IMR-90 (cell line): ENCODE measurements around the gene OR4D6. TPM values are rescaled to one million over a fixed set of nuclear protein-coding genes. Genes with fewer than 3 reads are reported as not detected.

Experiments
- ATAC-seq: fragments of 200-7000 bp; cut with Tn5 transposase; 2 replicates; pipeline ENCODE4 v1.9.1; 2020; ENCODE audit warnings: low read depth, mild to moderate bottlenecking, moderate library complexity
- BruUV-seq: library from RNA; stranded (reverse); fragments of 400-500 nt; replicated peaks from 2 replicates; lab custom pipeline; 2021; lab: Mats Ljungman, UMichigan
- CTCF ChIA-PET: fragments of 300-600 bp; formaldehyde crosslinking; extraction: SDS; loops from one replicate; lab custom pipeline; 2021; ENCODE audit warnings: antibody characterized with exemption; lab: Yijun Ruan, JAX
- POLR2A ChIA-PET: fragments of 300-600 bp; sonication (Branson Sonifier 250); formaldehyde crosslinking; loops from one replicate; lab custom pipeline; 2022; ENCODE audit warnings: antibody characterized with exemption; ENCODE audit not compliant: unreplicated experiment; lab: Charles Lee
- DNase-seq: peaks from one replicate; pipeline ENCODE4 v3.0.0; 2013
- H2AFZ ChIP-seq: replicated peaks from 2 replicates; pipeline ENCODE3; 2013; ENCODE audit warnings: low read length, mild to moderate bottlenecking; ENCODE audit not compliant: poor library complexity
- H2AK5ac ChIP-seq: 2 replicates; pipeline ENCODE4 v1.6.1; 2013; ENCODE audit warnings: low read depth, low read length, inconsistent platforms
- H2AK9ac ChIP-seq: replicated peaks from 2 replicates; pipeline ENCODE3; 2013; ENCODE audit warnings: mild to moderate bottlenecking, low read depth, low read length, moderate library complexity; ENCODE audit not compliant: poor library complexity
- H2BK120ac ChIP-seq: 2 replicates; pipeline ENCODE4 v1.6.1; 2013; ENCODE audit warnings: low read depth, low read length, inconsistent platforms
- H2BK15ac ChIP-seq: 3 replicates; pipeline ENCODE4 v1.6.1; 2013; ENCODE audit warnings: low read depth, low read length, inconsistent platforms
- H2BK20ac ChIP-seq: 2 replicates; pipeline ENCODE4 v1.6.1; 2013; ENCODE audit warnings: low read depth, mild to moderate bottlenecking, inconsistent platforms, low read length, moderate library complexity
- H2BK5ac ChIP-seq: 2 replicates; pipeline ENCODE4 v1.6.1; 2013; ENCODE audit warnings: mild to moderate bottlenecking, low read depth, low read length, inconsistent platforms; ENCODE audit not compliant: poor library complexity, severe bottlenecking
- H3K14ac ChIP-seq: replicated peaks from 2 replicates; pipeline ENCODE4 v1.6.1; 2013; ENCODE audit warnings: low read depth, low read length, inconsistent platforms
- H3K18ac ChIP-seq: 2 replicates; pipeline ENCODE4 v1.6.1; 2013; ENCODE audit warnings: low read depth, low read length, control low read depth
- H3K23ac ChIP-seq: 2 replicates; pipeline ENCODE4 v1.6.1; 2013; ENCODE audit warnings: low read depth, low read length, inconsistent platforms
- H3K27ac ChIP-seq: 2 replicates; pipeline ENCODE4 v1.5.1; 2013; ENCODE audit warnings: mild to moderate bottlenecking, control low read depth, low read length; ENCODE audit not compliant: insufficient read depth
- H3K27me3 ChIP-seq: 2 replicates; pipeline ENCODE4 v1.6.1; 2013; ENCODE audit warnings: low read length; ENCODE audit not compliant: control insufficient read depth, insufficient read depth
- H3K36me3 ChIP-seq: 2 replicates; pipeline ENCODE4 v1.6.1; 2013; ENCODE audit warnings: low read length, mixed read lengths; ENCODE audit not compliant: control insufficient read depth, insufficient read depth
- H3K4ac ChIP-seq: 2 replicates; pipeline ENCODE4 v1.6.1; 2013; ENCODE audit warnings: low read depth, low read length, inconsistent platforms
- H3K4me1 ChIP-seq: 2 replicates; pipeline ENCODE4 v1.6.1; 2013; ENCODE audit warnings: low read length, mixed read lengths; ENCODE audit not compliant: control insufficient read depth, insufficient read depth
- H3K4me2 ChIP-seq: 2 replicates; pipeline ENCODE4 v1.6.1; 2013; ENCODE audit warnings: low read depth, mild to moderate bottlenecking, control low read depth, low read length, moderate library complexity
- H3K4me3 ChIP-seq: 2 replicates; pipeline ENCODE4 v1.5.1; 2013; ENCODE audit warnings: low read depth, mild to moderate bottlenecking, control low read depth, low read length, moderate library complexity; ENCODE audit not compliant: insufficient read depth
- H3K56ac ChIP-seq: 2 replicates; pipeline ENCODE4 v1.6.1; 2013; ENCODE audit warnings: low read length, inconsistent platforms; ENCODE audit not compliant: insufficient read depth; ENCODE audit errors: extremely low read depth
- H3K79me1 ChIP-seq, 2 experiments: 2 replicates each; pipeline ENCODE4 v1.6.1; 2013; ENCODE audit warnings: low read length in 2 of 2, inconsistent platforms in 1 of 2, low read depth in 1 of 2
- H3K9ac ChIP-seq: 2 replicates; pipeline ENCODE4 v1.6.1; 2013; ENCODE audit warnings: low read depth, low read length, control low read depth
- H3K9me1 ChIP-seq: 2 replicates; pipeline ENCODE4 v1.6.1; 2013; ENCODE audit warnings: low read length, inconsistent platforms; ENCODE audit not compliant: insufficient read depth
- H3K9me3 ChIP-seq: 2 replicates; pipeline ENCODE4 v1.6.1; 2013; ENCODE audit warnings: low read length; ENCODE audit not compliant: control insufficient read depth, insufficient read depth
- H4K20me1 ChIP-seq: 2 replicates; pipeline ENCODE4 v1.6.1; 2013; ENCODE audit warnings: low read length, inconsistent platforms; ENCODE audit not compliant: insufficient read depth
- H4K5ac ChIP-seq: 2 replicates; pipeline ENCODE4 v1.6.1; 2013; ENCODE audit warnings: mild to moderate bottlenecking, low read depth, low read length, control low read depth
- H4K8ac ChIP-seq, 2 experiments: 2 replicates each; pipeline ENCODE4 v1.6.1; 2013; ENCODE audit warnings: low read depth in 2 of 2, low read length in 2 of 2, control low read depth in 1 of 2, inconsistent platforms in 1 of 2
- H4K91ac ChIP-seq: 2 replicates; pipeline ENCODE4 v1.6.1; 2013; ENCODE audit warnings: low read depth, low read length, inconsistent platforms; ENCODE audit not compliant: insufficient read depth
- CEBPB ChIP-seq: IDR thresholded peaks from 2 replicates; pipeline ENCODE4 v1.6.1; 2012; ENCODE audit warnings: low read depth, low read length, improper control_type of control experiment
- CTCF ChIP-seq: conservative IDR thresholded peaks from 2 replicates; pipeline ENCODE4 v1.5.1; 2012; ENCODE audit warnings: mild to moderate bottlenecking, low read depth, low read length, improper control_type of control experiment
- MAZ ChIP-seq: IDR thresholded peaks from 2 replicates; pipeline ENCODE4 v1.6.1; 2012; ENCODE audit warnings: low read depth, mild to moderate bottlenecking, low read length, improper control_type of control experiment, moderate library complexity, borderline replicate concordance
- RAD21 ChIP-seq: IDR thresholded peaks from 2 replicates; pipeline ENCODE4 v1.6.1; 2012; ENCODE audit warnings: low read length, improper control_type of control experiment
- RCOR1 ChIP-seq: IDR thresholded peaks from 2 replicates; pipeline ENCODE4 v1.6.1; 2012; ENCODE audit warnings: mild to moderate bottlenecking, low read length, improper control_type of control experiment; ENCODE audit not compliant: insufficient replicate concordance
- SMC3 ChIP-seq: fragments of 150-350 bp; IDR thresholded peaks from 2 replicates; pipeline ENCODE4 v1.6.1; 2016; ENCODE audit warnings: low read depth, mild to moderate bottlenecking, antibody characterized with exemption, low read length, moderate library complexity
- WGBS, 2 experiments: methylation state at CpG; one replicate each; pipeline versions ENCODE4 v1.1.5 to v1.1.7; 2013; ENCODE audit warnings: missing lambda C conversion rate in 2 of 2; ENCODE audit not compliant: insufficient read length in 1 of 2; ENCODE audit errors: extremely low coverage in 2 of 2; 5-methylcytosine and 5-hydroxymethylcytosine counted together
- dilution Hi-C: fragments of 300-500 bp; cut with HindIII; formaldehyde crosslinking; loops from one replicate; pipeline ENCODE4 v1.14.3; 2018; ENCODE audit warnings: low sequenced_read_pairs; ENCODE audit not compliant: unreplicated experiment
- in situ Hi-C: fragments of 300-500 bp; cut with MboI; formaldehyde crosslinking; loops from 3 replicates; pipeline ENCODE4 v1.14.3; 2019; ENCODE audit warnings: low sequenced_read_pairs, inconsistent platforms, mixed read lengths
- intact Hi-C: fragments of 100-400 bp; cut with micrococcal nuclease; formaldehyde crosslinking; loops from 2 replicates; pipeline ENCODE4 v1.10.0; 2022
- polyA plus RNA-seq, 3 experiments: library from polyadenylated mRNA; depleted of rRNA; stranded (reverse); fragments of >200 nt; gene quantifications; 2 replicates each; pipeline ENCODE4 v1.2.3, GENCODE V29; 2012; ENCODE audit warnings: low replicate concordance in 1 of 3
- total RNA-seq: library from RNA; depleted of rRNA; stranded (reverse); fragments of >200 nt; gene quantifications from 2 replicates; pipeline ENCODE4 v1.2.3, GENCODE V29; 2012

The OR4D6 gene
- total and polyA plus RNA-seq, 2 of the 4 experiments (the other 2 are of a cell fraction): not detected

- Histone ChIP-seq H3K4ac (no peak overlapping the region), H3K79me1 (no peaks in the 10 kb centered on the region), H3K9me3 (no peaks in the 10 kb centered on the region), H2AK9ac (no peak overlapping the region), H3K9me1 (no peaks in the 10 kb centered on the region), H3K56ac (no peak overlapping the region), H3K27me3 (no peaks in the 10 kb centered on the region; the same call in 1 of the 2 replicates), H2AFZ (no peak overlapping the region), H2BK15ac (no peak overlapping the region), H2BK120ac (no peak overlapping the region), H3K9ac (no peak overlapping the region), H4K8ac (no peak overlapping the region), H3K27ac (no peak overlapping the region), H4K91ac (no peak overlapping the region), H3K4me2 (no peak overlapping the region), H3K4me1 (no peaks in the 10 kb centered on the region), H2AK5ac (no peak overlapping the region), H3K23ac (no peak overlapping the region), H2BK20ac (no peak overlapping the region), H3K18ac (no peak overlapping the region), H3K36me3 (no peaks in the 10 kb centered on the region), H3K14ac (no peak overlapping the region), H2BK5ac (no peak overlapping the region), H4K20me1 (no peaks in the 10 kb centered on the region), H4K5ac (no peak overlapping the region), H3K4me3 (no peak overlapping the region)
- in situ Hi-C loops: loop anchor here (5.0 kb wide), 1 partner anchor 263 kb away; no protein-coding TSS in a partner anchor
- DNase-seq (peak; percentile 45), ATAC-seq (peak; percentile 75)
- POLR2A ChIA-PET: no interaction called here
- dilution Hi-C loops: no loop called here
- no CpG with 5 or more reads among the region's 4 CpGs for WGBS, 2 experiments
- TF ChIP-seq CEBPB (peak; percentile 0; the same call in 1 of the 2 replicates), RCOR1 (no peak), MAZ (no peak), RAD21 (peak; percentile 65), CTCF (peak; percentile 74), SMC3 (peak; percentile 33)
- no TSS peak for BruUV-seq
- intact Hi-C loops: loop anchor here (1.0 to 2.0 kb wide), 4 partner anchors 146 to 259 kb away; no protein-coding TSS in a partner anchor
- CTCF ChIA-PET: interaction anchor here (0.6 to 2.5 kb wide), 3 partner anchors 144 to 259 kb away, joined by 3 to 12 read pairs (median 3); partner anchors contain the start of gene DTX4
These were observed 26.7 kb upstream of the OR4D6 start for GRCh38 chr11:59429924-59430516.
